IPS-20b (cell line): ENCODE results near the gene TPSB2.

ENCODE experiments used
- H3K27ac ChIP-seq: one replicate; pipeline ENCODE4 v1.5.1; 2013; ENCODE audit warnings: low read length
- H3K27me3 ChIP-seq: 2 replicates; pipeline ENCODE4 v1.6.1; 2013; ENCODE audit warnings: mild to moderate bottlenecking, low read length, inconsistent platforms; ENCODE audit not compliant: insufficient read depth
- H3K36me3 ChIP-seq: 2 replicates; pipeline ENCODE4 v1.6.1; 2013; ENCODE audit warnings: low read depth, mild to moderate bottlenecking, inconsistent platforms, low read length, moderate library complexity; ENCODE audit not compliant: insufficient read depth
- H3K4me1 ChIP-seq: 2 replicates; pipeline ENCODE4 v1.6.1; 2013; ENCODE audit warnings: mild to moderate bottlenecking, control low read depth, inconsistent platforms, low read length, moderate library complexity; ENCODE audit not compliant: insufficient read depth
- H3K4me3 ChIP-seq: 2 replicates; pipeline ENCODE4 v1.5.1; 2013; ENCODE audit warnings: mild to moderate bottlenecking, low read length, inconsistent platforms
- H3K9ac ChIP-seq: 2 replicates; pipeline ENCODE4 v1.6.1; 2013; ENCODE audit warnings: low read depth, mild to moderate bottlenecking, inconsistent platforms, low read length, moderate library complexity
- H3K9me3 ChIP-seq: 2 replicates; pipeline ENCODE4 v1.6.1; 2013; ENCODE audit warnings: mild to moderate bottlenecking, low read depth, low read length, inconsistent platforms; ENCODE audit not compliant: insufficient read depth

The TPSB2 gene

DNA sequence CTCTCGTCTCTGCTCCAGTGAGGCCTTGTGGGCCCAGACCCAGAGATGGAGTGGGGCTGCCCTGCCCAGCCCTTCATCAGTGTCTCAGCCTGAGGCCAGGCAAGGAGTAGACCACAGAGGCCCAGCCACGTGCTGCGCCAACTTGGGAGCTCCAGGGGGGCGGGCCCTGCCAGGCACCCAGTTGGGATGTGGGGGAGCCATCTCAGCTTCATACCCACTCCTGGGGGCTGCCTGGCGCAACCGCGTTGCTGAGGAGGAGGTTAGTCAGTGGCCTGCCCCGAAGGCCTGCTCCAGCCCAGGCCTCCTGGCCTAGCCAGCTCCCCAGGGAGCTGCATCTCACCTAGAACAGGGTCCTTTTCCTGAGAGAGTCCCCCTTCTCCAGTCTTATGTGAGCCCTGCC, 16.8 kb downstream of the TPSB2 start:
- H3K27ac ChIP-seq = no peak overlapping the region
- H3K36me3 ChIP-seq = peaks cover 15% of the 10 kb centered on the region; the same call in 1 of the 2 replicates
- no peaks in the 10 kb centered on the region for H3K27me3 ChIP-seq
- H3K9me3 ChIP-seq = no peaks in the 10 kb centered on the region
- H3K4me1 ChIP-seq = no peaks in the 10 kb centered on the region
- H3K4me3 ChIP-seq = no peak overlapping the region
- no peak overlapping the region for H3K9ac ChIP-seq

GRCh38 chr16:1212616-1213194, 17.3 kb downstream of the TPSB2 start:
- H3K9ac ChIP-seq = no peak overlapping the region
- no peaks in the 10 kb centered on the region for H3K27me3 ChIP-seq
- H3K4me3 ChIP-seq = no peak overlapping the region
- peaks cover 13% of the 10 kb centered on the region; the same call in 1 of the 2 replicates for H3K36me3 ChIP-seq
- H3K27ac ChIP-seq = no peak overlapping the region
- H3K9me3 ChIP-seq = no peaks in the 10 kb centered on the region
- no peaks in the 10 kb centered on the region for H3K4me1 ChIP-seq

DNA sequence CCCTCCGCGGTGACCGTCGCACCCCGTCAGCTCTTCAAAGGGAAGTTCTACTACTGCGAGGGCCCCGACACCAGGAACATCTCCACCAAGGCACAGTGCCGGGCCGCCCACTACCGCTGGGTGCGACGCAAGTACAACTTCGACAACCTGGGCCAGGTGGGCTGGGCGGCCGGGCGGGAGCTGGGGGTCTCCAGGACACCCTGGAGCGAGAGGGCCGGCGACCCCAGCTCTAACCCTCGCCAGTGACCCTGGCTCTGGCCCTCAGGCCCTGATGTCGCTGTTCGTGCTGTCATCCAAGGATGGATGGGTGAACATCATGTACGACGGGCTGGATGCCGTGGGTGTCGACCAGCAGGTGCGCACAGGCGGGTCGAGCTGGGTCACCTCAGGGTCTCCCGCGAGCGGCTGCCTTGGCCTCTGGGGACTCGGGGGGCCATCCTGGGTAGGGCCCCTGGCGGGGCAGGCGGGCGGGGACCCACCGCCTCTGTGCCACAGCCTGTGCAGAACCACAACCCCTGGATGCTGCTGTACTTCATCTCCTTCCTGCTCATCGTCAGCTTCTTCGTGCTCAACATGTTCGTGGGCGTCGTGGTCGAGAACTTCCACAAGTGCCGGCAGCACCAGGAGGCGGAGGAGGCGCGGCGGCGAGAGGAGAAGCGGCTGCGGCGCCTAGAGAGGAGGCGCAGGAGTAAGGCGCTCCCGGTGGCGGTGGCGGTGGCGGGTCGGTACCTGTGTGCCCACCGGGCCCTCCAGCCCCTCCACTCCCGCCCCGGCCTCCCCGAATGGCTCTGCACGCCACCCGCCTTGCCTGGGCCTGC, 18.3 kb downstream of the TPSB2 start:
- no peaks in the 10 kb centered on the region for H3K27me3 ChIP-seq
- no peak overlapping the region for H3K4me3 ChIP-seq
- H3K9me3 ChIP-seq = no peaks in the 10 kb centered on the region
- H3K27ac ChIP-seq = no peak overlapping the region
- H3K9ac ChIP-seq = no peak overlapping the region
- 0 out of 2 replicates have a peak, but pooled peaks cover 5% of the 10 kb centered on the region for H3K36me3 ChIP-seq
- H3K4me1 ChIP-seq = no peaks in the 10 kb centered on the region

DNA sequence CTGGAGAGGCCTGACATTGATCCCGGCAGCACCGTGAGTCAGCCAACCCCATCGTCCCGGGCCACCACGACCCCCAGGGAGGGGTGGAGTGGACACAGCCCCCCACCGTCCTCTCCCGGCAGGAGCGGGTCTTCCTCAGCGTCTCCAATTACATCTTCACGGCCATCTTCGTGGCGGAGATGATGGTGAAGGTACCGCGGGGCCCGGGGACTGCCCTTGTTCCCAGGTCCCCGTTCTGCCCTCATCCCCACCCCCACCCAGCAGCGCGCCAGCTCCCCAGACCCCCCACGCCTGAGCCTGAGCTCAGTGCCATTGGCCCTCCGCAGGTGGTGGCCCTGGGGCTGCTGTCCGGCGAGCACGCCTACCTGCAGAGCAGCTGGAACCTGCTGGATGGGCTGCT, 19.5 kb downstream of the TPSB2 start:
- H3K36me3 ChIP-seq = 0 out of 2 replicates have a peak, but pooled peaks cover 5% of the 10 kb centered on the region
- no peak overlapping the region for H3K9ac ChIP-seq
- no peak overlapping the region for H3K4me3 ChIP-seq
- no peaks in the 10 kb centered on the region for H3K9me3 ChIP-seq
- H3K4me1 ChIP-seq = no peaks in the 10 kb centered on the region
- no peak overlapping the region for H3K27ac ChIP-seq
- no peaks in the 10 kb centered on the region for H3K27me3 ChIP-seq

GRCh38 chr16:1209081-1209480, 20.9 kb downstream of the TPSB2 start:
- Histone ChIP-seq H3K9me3 (no peaks in the 10 kb centered on the region), H3K4me3 (no peak overlapping the region), H3K9ac (no peak overlapping the region), H3K4me1 (no peaks in the 10 kb centered on the region), H3K27ac (no peak overlapping the region), H3K27me3 (no peaks in the 10 kb centered on the region), H3K36me3 (no peaks in the 10 kb centered on the region)

DNA sequence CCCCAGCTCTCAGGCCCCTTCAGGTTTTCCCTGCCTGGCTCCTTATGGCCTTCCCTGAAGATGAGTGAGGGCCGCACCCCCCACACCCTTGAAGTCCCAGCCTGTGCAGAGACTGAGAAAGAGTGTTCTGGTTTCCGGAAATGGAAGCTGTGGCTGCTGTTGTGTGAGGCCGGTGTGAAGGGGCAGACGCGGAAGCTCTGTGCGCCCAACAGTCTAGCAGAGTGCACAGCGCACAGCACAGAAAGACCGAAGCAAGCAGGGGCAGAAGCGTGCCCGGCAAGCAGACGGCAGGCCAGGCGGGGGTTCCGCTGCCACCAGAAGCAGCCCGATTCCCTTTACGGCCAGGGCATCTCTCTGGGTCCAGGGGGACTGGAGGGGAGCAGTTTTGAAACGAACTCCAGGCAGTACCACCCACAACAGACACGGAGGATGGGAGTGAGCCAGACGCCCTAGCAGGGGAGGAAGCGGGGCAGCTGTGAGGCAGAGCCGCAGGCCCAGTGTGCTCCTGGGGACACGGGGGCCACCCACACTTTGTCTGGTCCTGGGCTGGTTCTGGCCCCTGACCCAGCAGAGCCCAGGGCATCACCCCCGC, 21.6 kb downstream of the TPSB2 start:
- H3K9me3 ChIP-seq = no peaks in the 10 kb centered on the region
- H3K9ac ChIP-seq = no peak overlapping the region
- H3K27me3 ChIP-seq = no peaks in the 10 kb centered on the region
- no peaks in the 10 kb centered on the region for H3K4me1 ChIP-seq
- H3K27ac ChIP-seq = no peak overlapping the region
- no peak overlapping the region for H3K4me3 ChIP-seq
- no peaks in the 10 kb centered on the region for H3K36me3 ChIP-seq

DNA sequence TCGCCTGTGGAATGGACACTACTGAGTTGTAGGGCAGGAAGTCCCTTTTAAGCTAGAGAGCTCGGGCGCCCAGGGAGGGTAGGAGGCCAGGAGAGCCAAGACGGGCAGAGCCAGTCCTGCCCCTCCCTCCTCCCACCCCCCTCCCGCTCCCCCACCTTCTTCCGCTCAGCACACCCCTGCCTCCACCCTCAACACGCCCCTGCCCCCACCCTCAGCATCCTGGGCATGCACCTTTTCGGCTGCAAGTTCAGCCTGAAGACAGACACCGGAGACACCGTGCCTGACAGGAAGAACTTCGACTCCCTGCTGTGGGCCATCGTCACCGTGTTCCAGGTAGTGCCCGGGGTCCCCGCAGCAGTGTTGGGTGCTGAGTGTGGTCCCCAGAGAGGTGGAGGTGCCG, 23.2 kb downstream of the TPSB2 start:
- no peak overlapping the region for H3K27ac ChIP-seq
- H3K9ac ChIP-seq = no peak overlapping the region
- no peaks in the 10 kb centered on the region for H3K4me1 ChIP-seq
- no peaks in the 10 kb centered on the region for H3K9me3 ChIP-seq
- H3K27me3 ChIP-seq = no peaks in the 10 kb centered on the region
- H3K4me3 ChIP-seq = no peak overlapping the region
- H3K36me3 ChIP-seq = no peaks in the 10 kb centered on the region

DNA sequence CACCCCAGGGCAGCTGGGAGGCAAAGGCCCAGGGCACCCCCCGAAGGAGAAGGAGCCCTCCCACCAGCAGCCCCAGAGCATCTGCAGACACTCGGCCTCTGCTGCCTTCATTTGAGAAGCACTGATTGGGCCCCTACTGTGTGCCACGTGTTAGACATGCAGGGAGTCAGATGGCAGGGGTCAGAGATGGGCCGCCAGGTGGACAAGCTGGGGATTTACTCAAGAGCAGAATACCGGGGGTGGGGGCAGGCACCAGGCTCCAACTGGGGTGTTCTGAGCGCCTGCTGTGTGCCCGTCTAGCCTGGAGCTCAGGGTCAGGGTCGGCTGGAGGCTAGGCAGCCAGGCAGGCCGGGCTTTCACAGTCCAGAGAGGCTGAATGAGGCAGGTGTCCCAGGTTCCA, 23.7 kb downstream of the TPSB2 start:
- Histone ChIP-seq H3K9me3 (no peaks in the 10 kb centered on the region), H3K9ac (no peak overlapping the region), H3K27me3 (no peaks in the 10 kb centered on the region), H3K36me3 (no peaks in the 10 kb centered on the region), H3K4me1 (no peaks in the 10 kb centered on the region), H3K4me3 (no peak overlapping the region), H3K27ac (no peak overlapping the region)

DNA sequence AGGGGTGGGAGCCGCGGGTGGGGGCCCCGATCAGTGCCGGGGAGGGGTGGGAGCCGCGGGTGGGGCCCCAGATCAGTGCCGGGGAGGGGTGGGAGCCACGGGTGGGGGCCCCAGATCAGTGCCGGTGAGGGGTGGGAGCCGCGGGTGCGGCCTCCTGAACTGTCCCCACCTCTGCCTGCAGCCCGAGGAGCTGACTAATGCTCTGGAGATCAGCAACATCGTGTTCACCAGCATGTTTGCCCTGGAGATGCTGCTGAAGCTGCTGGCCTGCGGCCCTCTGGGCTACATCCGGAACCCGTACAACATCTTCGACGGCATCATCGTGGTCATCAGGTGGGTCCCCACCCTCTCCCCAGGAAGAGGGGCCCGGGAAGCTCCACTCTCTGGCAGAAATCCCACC, 25.1 kb downstream of the TPSB2 start:
- Histone ChIP-seq H3K27me3 (no peaks in the 10 kb centered on the region), H3K9me3 (no peaks in the 10 kb centered on the region), H3K4me1 (no peaks in the 10 kb centered on the region), H3K27ac (no peak overlapping the region), H3K4me3 (no peak overlapping the region), H3K9ac (no peak overlapping the region), H3K36me3 (no peaks in the 10 kb centered on the region)

DNA sequence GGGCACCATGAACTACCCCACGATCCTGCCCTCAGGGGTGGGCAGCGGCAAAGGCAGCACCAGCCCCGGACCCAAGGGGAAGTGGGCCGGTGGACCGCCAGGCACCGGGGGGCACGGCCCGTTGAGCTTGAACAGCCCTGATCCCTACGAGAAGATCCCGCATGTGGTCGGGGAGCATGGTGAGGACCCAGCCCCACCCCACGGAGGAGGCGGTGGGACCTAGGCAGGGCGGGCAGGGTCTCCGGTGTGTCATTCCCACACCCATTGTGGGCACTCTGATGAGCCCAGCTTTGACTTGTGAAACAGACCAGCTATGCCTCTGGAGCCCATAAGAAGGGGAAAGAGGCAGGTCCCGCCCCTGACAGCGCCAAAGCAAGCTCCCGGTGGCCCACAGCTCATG, 27.7 kb downstream of the TPSB2 start:
- Histone ChIP-seq H3K4me1 (no peaks in the 10 kb centered on the region), H3K36me3 (no peaks in the 10 kb centered on the region), H3K27ac (no peak overlapping the region), H3K9me3 (no peaks in the 10 kb centered on the region), H3K4me3 (no peak overlapping the region), H3K27me3 (no peaks in the 10 kb centered on the region), H3K9ac (no peak overlapping the region)

GRCh38 chr16:1201444-1201843, 28.5 kb downstream of the TPSB2 start:
- Histone ChIP-seq H3K36me3 (no peaks in the 10 kb centered on the region), H3K4me3 (no peak overlapping the region), H3K9ac (no peak overlapping the region), H3K4me1 (no peaks in the 10 kb centered on the region), H3K27ac (no peak overlapping the region), H3K27me3 (no peaks in the 10 kb centered on the region), H3K9me3 (no peaks in the 10 kb centered on the region)
